Activated T-cell treated with anti-CD3 and anti-CD28 coated beads, Interleukin-2, amount 50 U/mL, for 24 hours (primary cell): ENCODE data around the gene DMRTA2.

Experiments used
- DNase-seq: peaks from one replicate; pipeline ENCODE4 v3.0.0-alpha.2; 2020
- H3K27ac Mint-ChIP-seq: 2 replicates; pipeline ENCODE4 v1.8.0; 2020; ENCODE audit warnings: mild to moderate bottlenecking, mixed read lengths
- H3K27me3 Mint-ChIP-seq: 2 replicates; pipeline ENCODE4 v1.8.0; 2020; ENCODE audit warnings: mixed read lengths
- H3K36me3 Mint-ChIP-seq: 2 replicates; pipeline ENCODE4 v1.8.0; 2020; ENCODE audit warnings: low read depth, mixed read lengths
- H3K4me1 Mint-ChIP-seq: 2 replicates; pipeline ENCODE4 v1.8.0; 2020; ENCODE audit warnings: low read depth, mixed read lengths
- H3K4me3 Mint-ChIP-seq: 2 replicates; pipeline ENCODE4 v1.8.0; 2020; ENCODE audit warnings: mild to moderate bottlenecking, moderate library complexity, mixed read lengths
- H3K9me3 Mint-ChIP-seq: 2 replicates; pipeline ENCODE4 v1.8.0; 2020; ENCODE audit warnings: mixed read lengths

DMRTA2 gene

DNA sequence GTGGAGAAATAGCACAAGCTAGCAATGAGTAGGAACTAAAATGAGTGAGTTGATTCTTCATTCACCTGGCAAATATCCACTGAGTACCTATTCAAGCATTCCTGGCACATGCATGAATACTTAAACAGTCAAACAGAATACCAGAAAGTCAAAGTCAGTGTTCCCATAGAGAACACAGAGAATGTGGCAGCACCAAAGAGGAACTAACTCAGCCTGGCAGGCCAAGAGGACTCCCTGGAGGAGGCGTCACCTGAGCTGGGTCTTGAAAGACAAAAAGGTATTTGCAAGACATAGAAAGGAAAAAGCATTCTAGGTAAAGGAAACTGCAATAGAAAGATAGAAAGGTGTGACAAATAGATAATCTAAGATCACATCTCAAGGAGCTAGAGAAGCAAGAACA lies 49.7 kb downstream of the DMRTA2 start:
- no peak overlapping the region for H3K27ac Mint-ChIP-seq
- no peak overlapping the region for H3K4me3 Mint-ChIP-seq
- peaks cover 2% of the 10 kb centered on the region for H3K9me3 Mint-ChIP-seq
- H3K27me3 Mint-ChIP-seq: peaks cover 37% of the 10 kb centered on the region
- no peaks in the 10 kb centered on the region for H3K4me1 Mint-ChIP-seq
- H3K36me3 Mint-ChIP-seq: no peaks in the 10 kb centered on the region
- DNase-seq: no peak

GRCh38 chr1:50371749-50372148 lies 51.5 kb downstream of the DMRTA2 start:
- no peak for DNase-seq
- Mint-ChIP-seq H3K27me3 (peaks cover 42% of the 10 kb centered on the region), H3K9me3 (peaks cover 2% of the 10 kb centered on the region), H3K4me3 (no peak overlapping the region), H3K27ac (no peak overlapping the region), H3K36me3 (no peaks in the 10 kb centered on the region), H3K4me1 (peaks cover 3% of the 10 kb centered on the region)

GRCh38 chr1:50369830-50370229 lies 53.4 kb downstream of the DMRTA2 start:
- Mint-ChIP-seq H3K36me3 (no peaks in the 10 kb centered on the region), H3K9me3 (peaks cover 2% of the 10 kb centered on the region), H3K27ac (no peak overlapping the region), H3K4me1 (peaks cover 3% of the 10 kb centered on the region), H3K4me3 (no peak overlapping the region), H3K27me3 (peaks cover 50% of the 10 kb centered on the region)
- DNase-seq: no peak

DNA sequence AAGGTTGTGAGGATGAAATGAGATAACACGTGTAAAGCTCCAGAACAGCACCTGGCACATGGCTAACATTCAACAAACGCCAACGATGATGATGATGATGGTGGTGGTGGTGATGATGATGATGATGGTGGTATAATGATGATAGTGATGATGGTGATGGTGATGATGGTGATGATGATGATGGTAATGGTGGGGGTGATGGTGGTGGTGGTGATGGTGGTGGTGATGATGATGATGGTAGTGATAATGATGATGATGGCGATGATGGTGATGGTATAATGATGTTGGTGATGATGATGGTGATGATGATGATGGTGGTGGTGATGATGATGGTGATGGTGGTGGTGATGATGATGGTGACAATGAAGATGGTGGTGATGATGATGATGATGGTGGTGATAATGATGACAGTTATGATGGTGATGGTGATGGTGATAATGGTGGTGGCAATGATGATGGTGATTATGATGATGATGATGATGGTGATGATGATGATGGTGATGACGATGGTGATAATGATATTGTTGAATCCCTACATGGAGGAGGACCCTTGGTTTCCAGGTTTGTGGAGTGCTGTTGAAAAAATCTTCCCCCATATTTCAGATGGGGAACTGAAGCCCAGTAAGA lies 54.1 kb downstream of the DMRTA2 start:
- Mint-ChIP-seq H3K27ac (no peak overlapping the region), H3K4me1 (peaks cover 3% of the 10 kb centered on the region), H3K27me3 (peaks cover 52% of the 10 kb centered on the region), H3K4me3 (no peak overlapping the region), H3K9me3 (no peaks in the 10 kb centered on the region), H3K36me3 (no peaks in the 10 kb centered on the region)
- DNase-seq: no peak

GRCh38 chr1:50368179-50369007 lies 54.9 kb downstream of the DMRTA2 start:
- H3K27ac Mint-ChIP-seq: no peak overlapping the region
- peaks cover 3% of the 10 kb centered on the region for H3K4me1 Mint-ChIP-seq
- no peak overlapping the region for H3K4me3 Mint-ChIP-seq
- H3K27me3 Mint-ChIP-seq: peaks cover 55% of the 10 kb centered on the region
- H3K36me3 Mint-ChIP-seq: no peaks in the 10 kb centered on the region
- no peaks in the 10 kb centered on the region for H3K9me3 Mint-ChIP-seq
- DNase-seq: peak; percentile 46
